ENCODE measurements around the gene GABARAPL1. TPM values are rescaled to one million over a fixed set of nuclear protein-coding genes. Genes with fewer than 3 reads are reported as not detected.
"Not testable (repeated sequence)": the region's sequence is repeated elsewhere in the genome, so short reads cannot be mapped to it uniquely, and the experiment has no call there.

Gene GABARAPL1
- total and polyA plus RNA-seq, 4 donors, result 44.0 to 88.5 (median 75.0) TPM

DNA sequence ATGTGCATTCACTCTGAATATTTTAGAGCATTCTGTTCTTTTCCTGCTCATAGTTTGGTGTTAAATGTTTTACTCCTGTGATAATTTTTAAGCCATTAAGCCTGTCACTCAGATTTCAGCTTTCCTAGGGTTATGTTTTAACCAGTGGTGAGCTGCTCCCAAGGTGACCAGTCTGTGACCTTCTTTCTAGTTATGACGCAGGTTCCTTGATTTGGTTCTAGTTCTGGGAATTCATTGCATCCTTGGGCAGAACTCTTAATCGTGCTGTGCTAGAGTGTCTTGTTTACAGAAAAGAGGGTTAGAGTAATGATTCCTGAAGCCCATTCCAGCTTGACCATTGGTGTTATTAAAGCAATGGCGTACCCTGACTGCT, 2.2 kb downstream of the GABARAPL1 start:
- DNase-seq (no peak), ATAC-seq (ENCODE audit: insufficient read depth, low FRiP score) (no peak)
- peak overlapping the region in 1 of 2 donors; percentile 99 for H3K27ac ChIP-seq (ENCODE audit: low read depth in 1 of 2, low read length in 1 of 2)
- peaks cover 0 to 17% (median 9%) of the 10 kb centered on the region in 5 donors for H3K4me1 ChIP-seq (ENCODE audit: control insufficient read depth in 5 of 5, insufficient read depth in 5 of 5, low read length in 5 of 5)
- no peaks in the 10 kb centered on the region for H3K9me3 ChIP-seq (ENCODE audit: control insufficient read depth in 4 of 4, insufficient read depth in 3 of 4, low read length in 3 of 4)
- H3K36me3 ChIP-seq (ENCODE audit: control insufficient read depth in 4 of 4, insufficient read depth in 4 of 4, low read length in 4 of 4), result peaks cover 0 to 14% (median 6%) of the 10 kb centered on the region in 4 donors
- H3K4me3 ChIP-seq, result no peak overlapping the region
- TF ChIP-seq, protein P1, sequence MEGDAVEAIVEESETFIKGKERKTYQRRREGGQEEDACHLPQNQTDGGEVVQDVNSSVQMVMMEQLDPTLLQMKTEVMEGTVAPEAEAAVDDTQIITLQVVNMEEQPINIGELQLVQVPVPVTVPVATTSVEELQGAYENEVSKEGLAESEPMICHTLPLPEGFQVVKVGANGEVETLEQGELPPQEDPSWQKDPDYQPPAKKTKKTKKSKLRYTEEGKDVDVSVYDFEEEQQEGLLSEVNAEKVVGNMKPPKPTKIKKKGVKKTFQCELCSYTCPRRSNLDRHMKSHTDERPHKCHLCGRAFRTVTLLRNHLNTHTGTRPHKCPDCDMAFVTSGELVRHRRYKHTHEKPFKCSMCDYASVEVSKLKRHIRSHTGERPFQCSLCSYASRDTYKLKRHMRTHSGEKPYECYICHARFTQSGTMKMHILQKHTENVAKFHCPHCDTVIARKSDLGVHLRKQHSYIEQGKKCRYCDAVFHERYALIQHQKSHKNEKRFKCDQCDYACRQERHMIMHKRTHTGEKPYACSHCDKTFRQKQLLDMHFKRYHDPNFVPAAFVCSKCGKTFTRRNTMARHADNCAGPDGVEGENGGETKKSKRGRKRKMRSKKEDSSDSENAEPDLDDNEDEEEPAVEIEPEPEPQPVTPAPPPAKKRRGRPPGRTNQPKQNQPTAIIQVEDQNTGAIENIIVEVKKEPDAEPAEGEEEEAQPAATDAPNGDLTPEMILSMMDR (IDR thresholded peaks at IDR 0.05; ENCODE audit: control extremely low read depth, extremely low read depth), result no peak
- H3K9ac ChIP-seq (ENCODE audit: insufficient read depth in 1 of 2, low read length in 2 of 2), result peak overlapping the region in 1 of 2 donors; percentile 60
- 61 to 86% methylated on average over 3 of the region's 3 CpGs for WGBS, 2 donors
- no peaks in the 10 kb centered on the region for H3K27me3 ChIP-seq (ENCODE audit: control insufficient read depth in 3 of 3, insufficient read depth in 3 of 3, low read length in 2 of 3)

- DNase-seq (no peak), ATAC-seq (ENCODE audit: insufficient read depth, low FRiP score) (no peak)
- TF ChIP-seq, protein P1 (IDR thresholded peaks at IDR 0.05; ENCODE audit: control extremely low read depth, extremely low read depth), result no peak
- H3K9me3 ChIP-seq (ENCODE audit: control insufficient read depth in 4 of 4, insufficient read depth in 3 of 4, low read length in 3 of 4), result no peaks in the 10 kb centered on the region
- H3K9ac ChIP-seq (ENCODE audit: insufficient read depth in 1 of 2, low read length in 2 of 2), result no peak overlapping the region
- H3K4me3 ChIP-seq, result no peak overlapping the region
- H3K27me3 ChIP-seq (ENCODE audit: control insufficient read depth in 3 of 3, insufficient read depth in 3 of 3, low read length in 2 of 3), result no peaks in the 10 kb centered on the region
- WGBS, 2 donors, result 55 to 65% methylated on average over 2 of the region's 2 CpGs
- peaks cover 2 to 21% (median 9%) of the 10 kb centered on the region in 5 donors for H3K4me1 ChIP-seq (ENCODE audit: control insufficient read depth in 5 of 5, insufficient read depth in 5 of 5, low read length in 5 of 5)
- H3K27ac ChIP-seq (ENCODE audit: low read depth in 1 of 2, low read length in 1 of 2), result peak overlapping the region in 1 of 2 donors; percentile 99
- H3K36me3 ChIP-seq (ENCODE audit: control insufficient read depth in 4 of 4, insufficient read depth in 4 of 4, low read length in 4 of 4), result peaks cover 0 to 16% (median 8%) of the 10 kb centered on the region in 4 donors
These were observed 2.8 kb downstream of the GABARAPL1 start for GRCh38 chr12:10215436-10215835.

DNA sequence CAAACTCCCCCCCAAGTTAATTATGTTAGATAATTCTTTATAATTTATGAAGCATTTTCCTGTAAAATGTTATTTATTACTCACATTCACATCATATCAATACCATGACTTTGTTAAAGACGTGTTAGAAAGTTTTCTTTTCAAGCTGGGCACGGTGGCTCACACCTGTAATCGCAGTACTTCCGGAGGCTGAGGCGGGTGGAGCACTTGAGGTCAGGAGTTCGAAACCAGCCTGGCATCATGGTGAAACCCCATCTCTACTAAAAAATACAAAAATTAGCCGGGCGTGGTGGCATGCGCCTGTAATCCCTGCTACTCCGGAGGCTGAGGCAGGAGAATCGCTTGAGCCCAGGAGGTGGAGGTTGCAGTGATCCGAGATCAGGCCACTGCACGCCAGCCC, 3.3 kb downstream of the GABARAPL1 start:
- not testable (repeated sequence) for H3K4me3 ChIP-seq; H3K27me3 ChIP-seq (ENCODE audit: control insufficient read depth in 3 of 3, insufficient read depth in 3 of 3, low read length in 2 of 3); DNase-seq; ATAC-seq (ENCODE audit: insufficient read depth, low FRiP score); H3K9ac ChIP-seq (ENCODE audit: insufficient read depth in 1 of 2, low read length in 2 of 2); H3K9me3 ChIP-seq (ENCODE audit: control insufficient read depth in 4 of 4, insufficient read depth in 3 of 4, low read length in 3 of 4)
- peaks cover 0 to 21% (median 11%) of the 10 kb centered on the region in 4 donors for H3K36me3 ChIP-seq (ENCODE audit: control insufficient read depth in 4 of 4, insufficient read depth in 4 of 4, low read length in 4 of 4)
- WGBS, 2 donors, result 90 to 95% methylated on average over 13 of the region's 13 CpGs
- peaks cover 2 to 24% (median 9%) of the 10 kb centered on the region in 5 donors for H3K4me1 ChIP-seq (ENCODE audit: control insufficient read depth in 5 of 5, insufficient read depth in 5 of 5, low read length in 5 of 5)
- H3K27ac ChIP-seq (ENCODE audit: low read depth in 1 of 2, low read length in 1 of 2), result peak overlapping the region in 1 of 2 donors; percentile 41

DNA sequence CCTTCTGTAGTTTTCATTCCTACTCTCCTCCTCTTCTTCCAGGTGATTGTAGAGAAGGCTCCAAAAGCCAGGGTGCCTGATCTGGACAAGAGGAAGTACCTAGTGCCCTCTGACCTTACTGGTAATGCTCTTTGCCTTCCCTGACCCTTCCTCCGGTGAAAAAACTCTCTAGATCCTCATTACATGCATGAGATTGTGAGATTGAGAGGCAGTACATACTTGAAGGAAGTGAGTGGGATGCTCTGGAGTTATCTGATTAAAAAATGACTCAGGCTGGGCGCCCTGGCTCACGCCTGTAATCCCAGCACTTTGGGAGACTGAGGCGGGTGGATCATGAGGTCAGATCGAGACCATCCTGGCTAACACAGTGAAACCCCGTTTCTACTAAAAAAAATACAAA, 5.3 kb downstream of the GABARAPL1 start:
- WGBS, 2 donors, result 90 to 94% methylated on average over 6 of the region's 6 CpGs

More for the DNA sequence above, 5.3 kb downstream of the GABARAPL1 start:
- H3K27me3 ChIP-seq (ENCODE audit: control insufficient read depth in 3 of 3, insufficient read depth in 3 of 3, low read length in 2 of 3), result no peaks in the 10 kb centered on the region
- peaks cover 16 to 38% (median 27%) of the 10 kb centered on the region in 4 donors for H3K36me3 ChIP-seq (ENCODE audit: control insufficient read depth in 4 of 4, insufficient read depth in 4 of 4, low read length in 4 of 4)
- no peak overlapping the region for H3K4me3 ChIP-seq
- no peaks in the 10 kb centered on the region for H3K9me3 ChIP-seq (ENCODE audit: control insufficient read depth in 4 of 4, insufficient read depth in 3 of 4, low read length in 3 of 4)
- H3K27ac ChIP-seq (ENCODE audit: low read depth in 1 of 2, low read length in 1 of 2), result no peak overlapping the region
- ATAC-seq (ENCODE audit: insufficient read depth, low FRiP score) (no peak), DNase-seq (no peak)
- TF ChIP-seq, protein P1 (IDR thresholded peaks at IDR 0.05; ENCODE audit: control extremely low read depth, extremely low read depth), result no peak
- peaks cover 2 to 25% (median 9%) of the 10 kb centered on the region in 5 donors for H3K4me1 ChIP-seq (ENCODE audit: control insufficient read depth in 5 of 5, insufficient read depth in 5 of 5, low read length in 5 of 5)
- no peak overlapping the region for H3K9ac ChIP-seq (ENCODE audit: insufficient read depth in 1 of 2, low read length in 2 of 2)
